Rectal smooth muscle tissue (tissue), 1 donor: ENCODE measurements around the gene COMMD3.
A peak's percentile ranks its signal among the peaks of the same experiment; 100 is the strongest.
"Not testable (repeated sequence)": the region's sequence is repeated elsewhere in the genome, so short reads cannot be mapped to it uniquely, and the experiment has no call there.

Experiments
- H3K27ac ChIP-seq: one replicate; pipeline ENCODE4 v1.7.0; 2013; ENCODE audit warnings: low read depth, low read length, inconsistent platforms
- H3K27me3 ChIP-seq: one replicate; pipeline ENCODE4 v1.7.0; 2013; ENCODE audit warnings: low read length; ENCODE audit not compliant: control insufficient read depth, insufficient read depth
- H3K36me3 ChIP-seq: one replicate; pipeline ENCODE4 v1.7.0; 2013; ENCODE audit warnings: low read length; ENCODE audit not compliant: control insufficient read depth, insufficient read depth
- H3K4me1 ChIP-seq: one replicate; pipeline ENCODE4 v1.7.0; 2013; ENCODE audit warnings: low read length; ENCODE audit not compliant: control insufficient read depth, insufficient read depth
- H3K4me3 ChIP-seq: one replicate; pipeline ENCODE4 v1.7.0; 2013; ENCODE audit warnings: low read length
- H3K9ac ChIP-seq: one replicate; pipeline ENCODE4 v1.7.0; 2013; ENCODE audit warnings: low read length

Gene COMMD3

DNA sequence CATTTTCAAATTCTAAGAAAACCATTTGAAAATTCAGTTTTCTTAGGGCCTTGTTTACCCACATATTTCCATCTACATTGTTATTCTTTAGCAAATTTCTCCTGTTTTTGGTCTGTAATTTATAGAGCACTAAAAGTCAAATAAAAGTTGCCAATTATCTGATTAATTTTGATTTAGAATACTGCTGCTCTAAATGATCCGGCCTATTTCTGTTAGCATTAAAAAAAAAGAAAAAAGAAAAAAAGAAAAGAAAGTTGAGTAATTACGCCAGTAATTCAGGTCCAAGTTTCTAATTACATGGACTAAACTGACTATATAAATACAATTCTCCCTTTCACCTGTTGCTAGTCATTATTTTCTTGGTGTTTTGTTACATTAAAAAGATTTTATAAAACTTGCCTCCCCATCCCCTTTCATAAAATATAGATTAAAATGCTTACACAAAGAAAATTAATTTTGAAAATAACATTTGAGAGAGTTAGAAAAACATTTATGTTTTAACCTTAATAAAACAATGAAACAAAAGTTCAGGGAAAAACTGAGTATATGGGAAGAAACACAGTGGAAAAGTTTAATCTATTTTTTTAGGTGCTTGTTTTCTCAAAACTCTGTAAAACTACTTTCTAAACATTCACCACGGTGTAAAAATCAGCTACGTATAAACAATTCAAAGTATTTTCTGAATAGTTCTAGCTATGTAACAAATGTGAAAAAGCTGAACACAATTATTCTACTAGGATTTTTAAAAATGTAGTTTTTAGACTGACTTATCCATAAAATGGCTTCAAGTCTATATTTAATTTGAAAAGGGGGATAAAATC, 6.8 kb upstream of the COMMD3 start:
- Histone ChIP-seq H3K27me3 (no peaks in the 10 kb centered on the region), H3K4me3 (no peak overlapping the region), H3K36me3 (no peaks in the 10 kb centered on the region), H3K27ac (no peak overlapping the region), H3K9ac (no peak overlapping the region), H3K4me1 (no peaks in the 10 kb centered on the region)

DNA sequence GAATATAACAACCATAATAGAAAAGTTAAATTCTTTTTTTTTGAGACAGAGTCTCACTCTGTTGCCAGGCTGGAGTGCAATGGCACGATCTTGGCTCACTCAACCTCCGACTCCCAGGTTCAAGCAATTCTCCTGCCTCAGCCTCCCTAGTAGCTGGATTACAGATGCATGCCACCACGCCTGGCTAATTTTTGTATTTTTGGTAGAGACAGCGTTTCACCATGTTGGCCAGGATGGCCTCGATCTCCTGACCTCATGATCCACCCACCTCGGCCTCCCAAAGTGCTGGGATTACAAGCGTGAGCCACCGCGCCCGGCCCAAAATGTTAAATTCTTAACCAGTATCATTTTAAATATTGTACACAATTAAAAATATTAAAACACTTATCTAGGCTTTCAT, 6.2 kb upstream of the COMMD3 start:
- not testable (repeated sequence) for H3K4me3 ChIP-seq, H3K27me3 ChIP-seq, H3K4me1 ChIP-seq, H3K36me3 ChIP-seq, H3K9ac ChIP-seq, H3K27ac ChIP-seq

DNA sequence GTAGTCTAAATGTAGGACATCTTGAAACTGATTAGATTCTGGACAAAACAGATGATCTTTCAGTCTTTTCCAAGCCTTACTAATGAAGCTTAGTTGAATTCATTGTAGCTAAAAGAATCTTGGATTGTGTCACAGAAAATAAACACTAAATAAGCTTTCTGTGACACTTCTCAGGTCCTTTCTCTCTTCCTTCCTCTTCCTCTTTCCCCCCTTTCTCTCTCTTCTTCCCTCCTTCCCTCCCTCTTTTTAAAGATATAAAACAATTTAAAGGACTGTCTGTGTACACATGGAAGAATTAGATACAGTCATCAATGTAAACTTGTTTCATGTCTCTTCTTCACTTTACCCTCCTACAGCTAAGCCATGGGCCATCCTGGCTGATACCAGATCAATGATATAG, 5.3 kb upstream of the COMMD3 start:
- H3K27me3 ChIP-seq = no peaks in the 10 kb centered on the region

DNA sequence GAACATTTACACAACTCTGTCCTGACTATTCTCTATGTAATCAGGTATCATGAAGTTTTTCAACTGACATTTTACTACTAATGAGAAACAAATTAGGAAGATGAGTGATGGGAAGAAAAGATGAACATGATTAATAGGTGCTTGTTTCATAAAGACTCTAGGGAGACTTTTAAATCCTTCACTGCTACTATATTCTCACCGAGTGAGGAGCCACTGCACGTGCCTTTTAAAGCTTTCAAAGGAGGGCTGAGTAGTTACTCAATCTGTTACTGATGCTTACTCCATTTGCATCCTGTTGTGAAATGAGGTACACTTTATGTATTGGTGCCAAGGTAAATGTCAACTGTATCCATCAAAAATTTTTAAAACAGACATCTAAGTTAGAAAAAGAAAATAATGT, 1.3 kb upstream of the COMMD3 start:
- Histone ChIP-seq H3K4me3 (no peak overlapping the region), H3K27me3 (no peaks in the 10 kb centered on the region), H3K27ac (no peak overlapping the region), H3K4me1 (peaks cover 14% of the 10 kb centered on the region), H3K36me3 (no peaks in the 10 kb centered on the region), H3K9ac (no peak overlapping the region)

More for the DNA sequence above, 5.3 kb upstream of the COMMD3 start:
- Histone ChIP-seq H3K36me3 (no peaks in the 10 kb centered on the region), H3K9ac (no peak overlapping the region), H3K27ac (no peak overlapping the region), H3K4me1 (no peaks in the 10 kb centered on the region), H3K4me3 (no peak overlapping the region)

GRCh38 chr10:22315455-22316285, 518 bp upstream of the COMMD3 start:
- peak overlapping the region; percentile 59 for H3K9ac ChIP-seq
- H3K36me3 ChIP-seq = no peaks in the 10 kb centered on the region
- H3K4me3 ChIP-seq = peak overlapping the region; percentile 80
- peaks cover 17% of the 10 kb centered on the region for H3K4me1 ChIP-seq
- peak overlapping the region; percentile 90 for H3K27ac ChIP-seq
- no peaks in the 10 kb centered on the region for H3K27me3 ChIP-seq

GRCh38 chr10:22317076-22317370, 835 bp downstream of the COMMD3 start:
- Histone ChIP-seq H3K4me3 (peak overlapping the region; percentile 80), H3K9ac (peak overlapping the region; percentile 66), H3K36me3 (no peaks in the 10 kb centered on the region), H3K4me1 (peaks cover 17% of the 10 kb centered on the region), H3K27ac (peak overlapping the region; percentile 89), H3K27me3 (no peaks in the 10 kb centered on the region)

DNA sequence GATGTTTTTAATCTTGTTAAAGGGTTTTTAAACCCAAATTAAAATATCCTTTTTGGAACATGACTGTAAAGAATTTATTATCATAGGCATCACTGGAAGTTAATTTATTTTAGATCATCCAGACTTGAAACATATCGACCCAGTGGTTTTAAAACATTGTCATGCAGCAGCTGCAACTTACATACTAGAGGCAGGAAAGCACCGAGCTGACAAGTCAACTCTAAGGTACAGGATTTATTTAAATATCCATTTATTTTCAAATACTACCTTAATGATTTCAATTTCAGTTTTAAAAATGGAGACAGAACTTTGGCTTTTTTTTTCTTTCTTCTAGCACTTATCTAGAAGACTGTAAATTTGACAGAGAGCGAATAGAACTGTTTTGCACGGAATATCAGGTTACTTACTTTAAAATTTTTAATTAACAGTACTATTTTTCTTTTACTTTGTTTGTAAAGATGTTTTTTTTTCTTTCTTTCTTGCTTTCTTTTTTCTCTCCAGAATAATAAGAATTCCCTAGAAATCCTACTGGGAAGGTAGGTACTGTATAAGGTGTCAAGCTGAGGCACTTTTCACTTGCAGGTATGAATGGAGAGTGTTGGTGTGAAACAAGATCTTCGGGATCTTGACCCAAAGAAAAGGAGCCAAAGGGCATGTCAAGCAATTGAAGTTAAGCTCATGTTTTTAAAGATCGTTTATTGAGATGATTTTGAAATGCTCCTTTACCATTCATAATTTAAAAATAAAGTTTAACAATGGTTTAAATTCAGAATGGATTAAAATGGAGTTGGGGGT, 1.8 kb downstream of the COMMD3 start:
- Histone ChIP-seq H3K4me1 (peaks cover 23% of the 10 kb centered on the region), H3K36me3 (no peaks in the 10 kb centered on the region), H3K27ac (no peak overlapping the region), H3K27me3 (no peaks in the 10 kb centered on the region), H3K9ac (no peak overlapping the region), H3K4me3 (no peak overlapping the region)

DNA sequence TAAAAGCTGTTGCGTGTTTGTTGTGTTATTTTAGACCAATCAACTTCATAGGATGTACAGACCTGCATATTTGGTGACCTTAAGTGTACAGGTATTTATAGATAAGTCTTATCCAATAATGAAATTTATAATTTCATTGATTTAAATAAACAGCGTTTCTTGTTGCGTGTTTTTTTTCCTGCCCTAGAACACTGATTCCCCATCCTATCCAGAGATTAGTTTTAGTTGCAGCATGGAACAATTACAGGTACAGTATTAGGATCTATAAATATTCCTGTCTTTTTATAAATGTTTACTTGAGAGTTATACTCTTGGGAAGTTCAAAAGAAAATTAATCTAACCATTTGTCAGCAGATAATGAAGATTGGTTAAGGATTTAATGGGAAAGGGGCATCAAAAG, 2.6 kb downstream of the COMMD3 start:
- Histone ChIP-seq H3K27me3 (no peaks in the 10 kb centered on the region), H3K9ac (no peak overlapping the region), H3K36me3 (no peaks in the 10 kb centered on the region), H3K27ac (no peak overlapping the region), H3K4me3 (no peak overlapping the region), H3K4me1 (peaks cover 31% of the 10 kb centered on the region)

DNA sequence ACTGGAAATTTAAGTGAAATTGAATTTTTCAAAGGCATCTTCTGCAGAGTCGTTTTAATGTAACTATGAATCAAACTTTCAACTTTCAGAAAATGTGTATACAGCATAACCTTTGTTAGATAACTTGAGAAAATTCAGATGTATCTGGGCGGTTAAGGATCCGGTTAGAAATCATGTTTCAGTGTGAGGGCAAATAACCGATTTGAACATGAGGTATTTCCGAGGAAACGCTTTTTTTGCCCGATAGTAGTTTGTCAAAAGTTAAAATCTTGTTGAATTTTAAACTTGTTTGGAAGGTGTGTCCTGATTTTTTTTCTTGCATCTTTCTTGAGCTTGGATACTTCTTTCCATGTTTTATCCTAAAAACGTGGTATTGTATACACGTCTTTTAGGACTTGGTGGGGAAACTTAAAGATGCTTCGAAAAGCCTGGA, 3.4 kb downstream of the COMMD3 start:
- no peak overlapping the region for H3K9ac ChIP-seq

GRCh38 chr10:22319980-22320558, 3.9 kb downstream of the COMMD3 start:
- H3K4me3 ChIP-seq = peak overlapping the region; percentile 66
- peak overlapping the region; percentile 84 for H3K27ac ChIP-seq
- no peaks in the 10 kb centered on the region for H3K27me3 ChIP-seq
- H3K4me1 ChIP-seq = peaks cover 43% of the 10 kb centered on the region
- no peaks in the 10 kb centered on the region for H3K36me3 ChIP-seq
- H3K9ac ChIP-seq = peak overlapping the region; percentile 45

More for the DNA sequence above, 3.4 kb downstream of the COMMD3 start:
- no peaks in the 10 kb centered on the region for H3K36me3 ChIP-seq
- peaks cover 38% of the 10 kb centered on the region for H3K4me1 ChIP-seq
- H3K27me3 ChIP-seq = no peaks in the 10 kb centered on the region
- H3K4me3 ChIP-seq = peak overlapping the region; percentile 66
- H3K27ac ChIP-seq = peak overlapping the region; percentile 84

DNA sequence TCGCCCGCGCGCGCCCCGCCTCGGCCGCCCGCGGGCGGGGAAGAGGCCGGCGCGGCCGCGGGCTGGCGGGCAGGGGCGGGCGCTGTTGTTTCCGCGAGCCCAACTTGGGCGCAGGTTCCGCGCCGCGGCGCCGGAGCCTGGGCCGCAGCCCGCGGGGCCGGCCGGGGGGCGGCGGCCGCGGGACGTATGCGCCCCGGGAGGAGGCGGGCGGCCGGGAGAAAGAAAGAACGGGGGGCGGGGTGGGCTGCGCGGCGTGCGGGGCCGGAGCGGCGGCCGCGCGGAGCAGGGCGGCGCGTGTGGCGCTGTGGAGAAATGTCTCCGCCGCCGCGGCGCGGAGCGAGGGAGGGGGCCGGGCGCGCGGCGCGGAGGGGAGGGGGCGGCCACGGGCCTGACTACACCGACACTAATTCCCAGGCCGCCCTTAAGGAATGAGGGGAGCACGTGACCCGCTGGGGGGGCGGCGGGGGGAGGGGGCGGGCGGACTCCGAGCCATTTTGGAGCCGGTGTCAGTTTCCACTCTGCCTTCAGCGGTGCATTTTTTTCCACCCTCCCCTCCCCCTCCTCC, 4.5 kb downstream of the COMMD3 start, which contains the start of gene BMI1:
BMI1 (plus strand) TSS at position 509 of the 565 bp plus-strand sequence. CDS start 5,351 bp downstream, outside the sequence.
- Histone ChIP-seq H3K27me3 (no peaks in the 10 kb centered on the region), H3K4me3 (peak within 1 kb of the TSS; percentile 86), H3K36me3 (no peaks in the 10 kb centered on the region), H3K4me1 (peaks cover 43% of the 10 kb centered on the region), H3K27ac (peak within 1 kb of the TSS; percentile 89), H3K9ac (peak within 1 kb of the TSS; percentile 64)
